ENCODE results near the gene LHFPL2.

Gene LHFPL2

DNA sequence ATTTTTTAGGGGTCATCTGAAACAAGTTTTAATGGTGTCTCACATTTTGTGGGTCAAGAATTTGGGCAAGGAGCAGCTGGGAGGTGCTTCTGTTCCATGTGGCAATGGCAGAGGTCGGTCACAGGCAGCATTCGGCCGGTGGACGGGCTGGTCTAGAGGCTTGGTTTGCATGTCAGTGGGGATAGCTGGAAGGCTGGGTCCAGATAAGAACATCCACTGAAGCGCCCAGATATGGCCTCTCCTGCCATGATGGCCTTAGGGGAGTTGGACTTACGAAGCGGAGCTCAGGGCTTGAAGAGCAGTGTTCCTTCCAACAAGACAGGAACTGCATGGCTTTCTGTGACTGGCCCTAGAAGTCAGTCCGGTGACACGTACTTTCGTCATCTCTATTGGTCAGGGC, 30.3 kb downstream of the LHFPL2 start:
- no peak for DNase-seq (ENCODE audit: low read depth)

DNA sequence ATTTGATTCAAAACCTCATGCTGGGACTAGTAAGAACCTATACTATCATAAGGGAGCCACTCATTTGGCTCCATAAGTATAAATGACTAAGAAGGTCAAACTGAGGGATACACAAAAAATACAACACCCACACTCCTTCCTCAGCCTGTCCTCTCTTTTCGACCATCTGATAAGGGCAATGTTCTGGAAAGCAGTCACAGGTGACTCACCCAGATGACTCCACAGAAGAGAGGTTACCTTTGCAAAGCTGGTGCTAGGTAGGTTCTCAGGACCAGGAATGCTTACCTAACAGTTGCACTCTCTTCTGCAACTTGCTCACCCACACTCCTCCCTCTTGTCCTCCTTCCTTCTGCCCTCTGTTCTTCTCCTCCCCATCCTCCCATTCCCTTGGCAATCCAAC, 32.9 kb downstream of the LHFPL2 start:
- no peak for DNase-seq (ENCODE audit: low read depth)

DNA sequence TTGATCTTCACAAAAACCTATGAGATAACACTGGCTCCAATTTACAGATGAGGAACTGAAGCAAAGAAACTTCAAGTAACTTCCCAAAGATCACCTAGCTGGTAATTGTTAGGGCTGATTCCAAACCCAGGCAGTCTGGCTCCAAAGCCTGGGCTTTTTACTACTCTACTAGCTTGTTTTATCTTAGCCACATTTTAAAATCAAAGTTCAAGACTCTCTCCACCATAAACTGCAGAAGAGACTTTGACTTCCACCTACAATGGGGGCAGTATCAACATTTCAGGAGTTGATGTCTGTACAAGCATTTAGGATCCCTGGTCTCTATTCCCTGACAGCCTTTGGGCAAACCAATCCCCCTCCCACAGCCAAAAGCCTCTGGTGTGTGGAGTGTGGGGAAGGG, 33.8 kb downstream of the LHFPL2 start:
- no peak for DNase-seq (ENCODE audit: low read depth)

DNA sequence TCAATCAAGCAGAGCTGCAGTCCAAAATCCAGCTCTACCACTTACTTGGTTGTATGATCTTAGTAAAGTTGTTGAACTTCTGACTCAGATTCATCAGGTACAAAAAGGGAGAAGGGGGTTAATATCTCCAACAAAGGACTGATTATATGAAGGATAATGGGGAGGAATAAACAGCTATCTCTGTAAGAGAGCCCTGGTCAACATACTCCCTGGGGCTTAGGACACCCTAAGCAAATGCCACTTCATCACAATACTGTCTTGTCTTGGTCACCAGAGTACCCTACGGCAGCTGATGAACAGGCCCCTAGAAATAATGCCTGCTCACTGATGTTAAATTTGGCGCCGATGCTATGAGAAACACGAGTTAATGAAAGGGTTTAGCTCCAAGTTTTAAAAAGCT, 34.8 kb downstream of the LHFPL2 start:
- DNase-seq (ENCODE audit: low read depth), result no peak

- DNase-seq (ENCODE audit: low read depth), result no peak
These were observed 35.4 kb downstream of the LHFPL2 start for GRCh38 chr5:78613151-78613533.

DNA sequence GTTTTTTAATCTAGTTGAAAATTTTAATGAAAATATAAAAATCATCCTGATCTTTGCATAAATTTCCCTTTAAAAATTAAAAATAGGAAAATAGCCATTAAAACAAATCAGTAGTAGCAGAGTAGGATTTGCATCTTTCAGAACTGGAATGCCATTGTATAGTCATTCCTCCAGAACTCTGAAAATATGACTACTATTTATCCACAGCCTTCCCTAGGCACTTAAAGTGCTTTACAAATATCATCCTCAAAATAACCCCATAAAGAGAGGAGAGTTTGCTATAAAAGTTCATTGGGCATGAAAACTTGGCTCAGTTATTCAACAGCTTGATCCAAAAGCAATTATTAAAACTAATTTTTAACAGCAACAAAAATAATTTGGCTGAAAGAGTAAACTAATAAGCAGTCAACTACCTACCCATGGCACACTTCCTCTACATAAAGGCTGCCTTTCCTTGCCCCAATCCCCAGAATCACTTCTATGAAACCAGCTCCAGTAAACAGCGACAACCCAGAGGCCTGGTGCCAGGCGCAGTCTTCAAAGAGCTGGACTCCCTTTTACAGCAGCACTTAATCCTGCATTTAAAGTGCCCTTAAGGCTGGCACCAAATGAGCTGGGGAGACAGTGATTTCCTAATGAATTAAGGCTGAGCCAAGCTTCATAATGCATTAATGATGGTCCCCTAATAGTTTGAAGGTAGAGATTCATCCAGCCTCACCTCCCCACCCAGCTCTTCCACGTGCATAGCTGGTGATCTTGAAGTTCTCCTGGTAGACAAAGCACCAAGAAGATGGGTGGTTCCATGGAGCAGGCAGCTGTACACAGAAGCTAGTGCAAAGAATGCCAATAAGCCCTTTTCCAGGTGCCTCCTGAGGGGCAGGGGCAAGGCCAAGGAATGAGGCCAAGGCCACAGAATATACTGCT, 36.1 kb downstream of the LHFPL2 start:
- DNase-seq (ENCODE audit: low read depth), result no peak

DNA sequence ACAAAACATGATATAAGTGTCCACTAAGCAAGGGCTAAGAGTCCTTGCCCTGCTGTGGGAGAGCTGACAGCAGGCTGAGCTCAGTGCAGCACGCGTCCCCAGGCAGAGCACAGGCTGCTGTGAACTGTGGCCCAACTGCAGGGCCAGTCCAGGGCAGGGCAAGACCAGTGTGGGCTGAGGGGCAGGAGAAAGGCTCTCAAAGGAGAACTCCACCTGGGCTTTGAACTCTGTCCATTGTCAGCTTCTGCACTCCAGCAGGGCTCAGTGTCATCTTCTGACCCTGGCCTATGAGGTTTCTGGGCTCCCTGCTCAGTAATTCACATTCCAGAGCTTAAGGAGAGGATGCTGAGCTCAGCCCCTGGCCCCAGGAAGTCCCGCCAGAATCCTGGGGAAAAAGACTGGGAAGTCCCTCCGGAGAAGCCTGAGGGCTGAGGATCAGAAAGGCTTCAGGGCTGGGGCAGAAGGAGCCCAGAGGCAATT, 37.4 kb downstream of the LHFPL2 start:
- no peak for DNase-seq (ENCODE audit: low read depth)

- no peak for DNase-seq (ENCODE audit: low read depth)
These were observed 37.9 kb downstream of the LHFPL2 start for GRCh38 chr5:78610636-78611035.

GRCh38 chr5:78610163-78610583, 38.4 kb downstream of the LHFPL2 start:
- DNase-seq (ENCODE audit: low read depth), result no peak

- no peak for DNase-seq (ENCODE audit: low read depth)
These were observed 40.7 kb downstream of the LHFPL2 start for GRCh38 chr5:78607864-78608263.

DNA sequence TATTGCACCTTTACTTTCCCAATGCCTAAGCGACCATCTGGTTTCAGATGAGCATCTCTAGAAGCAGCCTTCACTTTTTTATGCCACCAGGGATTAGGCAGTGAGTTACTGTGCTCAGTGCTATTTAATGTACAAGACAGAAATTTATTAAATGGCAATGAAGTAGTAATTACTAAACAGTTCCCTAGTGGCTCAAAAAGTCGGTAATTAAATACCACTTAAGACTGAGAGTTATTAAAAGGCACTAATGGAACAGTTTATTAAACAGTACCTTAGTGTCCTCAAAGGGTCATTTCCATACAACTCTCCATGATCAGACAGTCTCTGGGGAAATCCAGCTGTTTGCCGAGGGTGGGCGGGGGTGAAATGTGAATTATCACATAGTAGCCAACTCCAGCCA, 42.3 kb downstream of the LHFPL2 start:
- no peak for DNase-seq (ENCODE audit: low read depth)

- no peak for DNase-seq (ENCODE audit: low read depth)
These were observed 43.0 kb downstream of the LHFPL2 start for GRCh38 chr5:78605611-78606010.

DNA sequence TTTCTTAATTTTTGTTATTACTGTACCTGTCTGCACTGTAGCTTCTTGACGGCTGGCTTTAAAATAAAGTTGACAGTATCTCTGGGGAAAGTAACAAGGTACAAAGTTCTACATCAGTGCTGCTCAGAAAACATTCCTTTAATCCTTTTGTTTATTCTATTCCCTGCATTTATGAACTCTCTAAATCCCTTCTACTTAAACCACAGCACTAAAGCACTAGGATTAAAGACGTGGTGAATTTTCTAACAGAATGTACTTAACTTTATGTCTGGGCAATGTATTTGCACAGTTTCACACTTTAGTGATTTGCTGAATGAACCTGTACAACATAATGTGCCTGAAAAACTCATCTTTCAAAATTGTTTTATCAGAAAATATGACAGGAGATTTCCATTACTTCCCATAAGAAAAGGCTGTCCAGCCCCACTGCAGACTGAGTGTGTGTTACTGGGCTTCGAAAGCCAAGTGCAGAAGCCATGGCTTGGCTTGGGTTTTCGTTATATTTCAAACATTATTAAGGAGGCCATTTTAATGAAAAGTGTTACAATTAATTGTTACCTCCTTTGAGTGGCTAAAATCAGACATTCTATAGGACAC, 43.8 kb downstream of the LHFPL2 start:
- DNase-seq (ENCODE audit: low read depth), result no peak

DNA sequence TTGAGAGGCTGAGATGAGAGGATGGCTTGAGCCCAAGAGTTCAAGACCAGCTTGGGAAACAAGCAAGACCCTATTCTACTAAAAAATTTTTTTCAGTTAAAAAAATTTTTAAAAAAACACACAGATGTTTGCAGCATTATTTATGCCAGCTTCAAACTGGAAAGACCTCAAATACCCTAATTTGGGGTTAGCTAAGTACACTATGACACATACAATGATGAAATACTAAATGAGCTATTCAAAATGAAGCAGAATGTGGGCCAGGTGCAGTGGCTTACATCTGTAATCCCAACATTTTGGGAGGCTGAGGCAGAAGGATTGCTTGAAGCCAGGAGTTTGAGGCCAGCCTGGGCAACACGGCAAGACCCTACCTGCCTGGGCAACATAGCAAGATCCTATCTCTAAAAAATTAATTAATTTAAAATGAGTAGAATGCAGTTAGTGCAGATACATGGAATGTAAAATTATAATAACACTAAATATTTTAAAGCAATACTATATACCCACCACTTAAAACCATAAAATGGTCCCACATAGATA, 44.9 kb downstream of the LHFPL2 start:
- DNase-seq (ENCODE audit: low read depth), result no peak

DNA sequence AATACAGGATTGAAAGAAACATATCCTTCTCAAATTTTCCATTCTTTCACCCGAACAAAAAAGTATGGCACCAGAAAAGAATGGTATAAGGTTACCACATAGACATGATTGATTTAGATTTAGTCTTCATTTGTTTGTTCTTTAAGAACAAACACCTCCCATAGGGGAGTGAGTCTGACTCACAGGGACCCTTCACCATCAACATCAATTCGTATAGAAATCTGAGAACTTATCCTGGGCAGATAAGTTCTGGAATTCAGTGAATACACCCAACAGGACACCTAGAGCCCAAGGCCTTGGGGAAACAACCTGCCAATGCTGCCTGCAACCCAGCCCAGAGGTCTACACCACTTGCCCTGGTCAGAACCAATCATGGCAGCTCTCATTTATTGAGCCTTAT, 46.2 kb downstream of the LHFPL2 start:
- DNase-seq (ENCODE audit: low read depth), result no peak

- DNase-seq (ENCODE audit: low read depth), result no peak
These were observed 46.8 kb downstream of the LHFPL2 start for GRCh38 chr5:78601559-78602314.

DNA sequence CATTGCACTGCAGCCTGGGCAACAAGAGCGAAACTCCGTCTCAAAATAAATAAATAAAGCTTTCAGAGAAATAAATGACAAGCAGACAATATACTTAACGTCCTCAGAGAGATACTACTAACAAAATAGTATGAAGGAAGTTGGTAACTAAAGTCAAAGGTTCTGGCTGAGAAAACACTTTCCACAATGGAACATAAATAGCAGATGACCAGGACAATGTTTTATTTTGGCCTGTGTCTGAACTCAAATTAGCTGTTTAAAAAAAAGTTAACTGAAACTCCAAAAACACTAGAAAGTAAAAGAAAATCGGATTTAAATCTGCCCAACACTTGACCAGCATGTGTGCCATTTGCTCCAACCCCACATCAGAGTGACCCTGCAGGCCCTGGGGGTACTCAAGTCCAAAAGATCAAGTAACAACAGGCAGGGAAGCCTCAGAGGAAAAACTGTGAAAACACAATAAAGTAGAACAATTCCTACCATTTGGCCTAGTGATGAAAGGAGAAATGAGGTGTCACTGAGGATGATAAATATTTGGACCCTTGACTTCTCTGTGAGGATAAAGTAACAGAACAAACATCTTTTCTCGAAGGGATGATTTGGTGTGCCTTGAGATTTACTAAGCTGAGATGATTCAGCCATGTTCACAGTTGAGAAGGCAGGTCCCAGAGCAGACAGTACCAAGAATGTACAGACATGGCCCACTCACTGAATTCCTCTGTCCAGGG, 47.7 kb downstream of the LHFPL2 start:
- DNase-seq (ENCODE audit: low read depth), result no peak

- DNase-seq (ENCODE audit: low read depth), result no peak
These were observed 49.6 kb downstream of the LHFPL2 start for GRCh38 chr5:78598973-78599372.

- DNase-seq (ENCODE audit: low read depth), result no peak
These were observed 50.6 kb downstream of the LHFPL2 start for GRCh38 chr5:78597974-78598371.

- DNase-seq (ENCODE audit: low read depth), result no peak
These were observed 51.3 kb downstream of the LHFPL2 start for GRCh38 chr5:78597068-78597973.

- no peak for DNase-seq (ENCODE audit: low read depth)
These were observed 53.1 kb downstream of the LHFPL2 start for GRCh38 chr5:78595458-78595921.

All from stimulated activated CD8-positive, alpha-beta memory T cell treated with anti-CD3 and anti-CD28 coated beads, Interleukin-4, amount 100 ng/mL, for 24 hours (primary cell).